ENCODE measurements around the gene ELMO1. TPM values are rescaled to one million over a fixed set of nuclear protein-coding genes. Genes with fewer than 3 reads are reported as not detected.

Gene ELMO1
- total and polyA plus RNA-seq, 2 of the 13 experiments (the other 11 are each of a cell fraction or from before 2014, with no cell fraction given), result 0.11 to 0.17 TPM

GRCh38 chr7:37031571-37032257 is 416.9 kb downstream of the ELMO1 start (continued):
- TF ChIP-seq DPF2 (CRISPR knock-in tag; IDR thresholded peaks at IDR 0.05; ENCODE audit: borderline replicate concordance, low read depth), result peak; percentile 48; the same call in 1 of the 2 replicates
- TF ChIP-seq ZNF709 (CRISPR knock-in tag; IDR thresholded peaks at IDR 0.05), result no peak
- TF ChIP-seq SALL1 (CRISPR knock-in tag; IDR thresholded peaks at IDR 0.05), result peak; percentile 54; the same call in 1 of the 2 replicates
- peak; percentile 98 for TF ChIP-seq JUND (CRISPR knock-in tag; IDR thresholded peaks at IDR 0.05)
- TF ChIP-seq TRIM24 (CRISPR knock-in tag; IDR thresholded peaks at IDR 0.05), result no peak
- peak; percentile 54; the same call in 1 of the 2 replicates for TF ChIP-seq ZFX (CRISPR knock-in tag; IDR thresholded peaks at IDR 0.05; ENCODE audit: low read depth)
- peak; percentile 50; the same call in 1 of the 2 replicates for TF ChIP-seq BCL6 (CRISPR knock-in tag; IDR thresholded peaks at IDR 0.05)
- no peak for TF ChIP-seq AFF4 (CRISPR knock-in tag; IDR thresholded peaks at IDR 0.05)
- TF ChIP-seq PHF5A (CRISPR knock-in tag; IDR thresholded peaks at IDR 0.05; ENCODE audit: low read depth, unreplicated experiment), result no peak
- TF ChIP-seq ZFP1 (CRISPR knock-in tag; IDR thresholded peaks at IDR 0.05), result peak; percentile 14; the same call in 1 of the 2 replicates
- no peak for TF ChIP-seq ZNF646 (CRISPR knock-in tag; IDR thresholded peaks at IDR 0.05)
- no peak for TF ChIP-seq HNRNPK (IDR thresholded peaks at IDR 0.05; ENCODE audit: low read depth, low read length, poor library complexity, severe bottlenecking)
- TF ChIP-seq ARNT (IDR thresholded peaks at IDR 0.05), result no peak
- TF ChIP-seq MXD1 (CRISPR knock-in tag; IDR thresholded peaks at IDR 0.05), result no peak
- TF ChIP-seq ADNP (CRISPR knock-in tag; IDR thresholded peaks at IDR 0.05), result no peak
- TF ChIP-seq ETV5 (CRISPR knock-in tag; IDR thresholded peaks at IDR 0.05; ENCODE audit: borderline replicate concordance), result peak; percentile 55; the same call in 1 of the 2 replicates
- no peak for TF ChIP-seq RFX5 (IDR thresholded peaks at IDR 0.05; ENCODE audit: low read depth, low read length)
- TF ChIP-seq MIER3 (CRISPR knock-in tag; IDR thresholded peaks at IDR 0.05; ENCODE audit: borderline replicate concordance), result no peak
- no peak for TF ChIP-seq GABPA (IDR thresholded peaks at IDR 0.05; ENCODE audit: low read depth, low read length)
- 0 out of 2 replicates have a peak, but pooled peaks have one; percentile 18 for TF ChIP-seq GABPA (CRISPR knock-in tag; IDR thresholded peaks at IDR 0.05; ENCODE audit: low read depth)
- TF ChIP-seq ERF (CRISPR knock-in tag; IDR thresholded peaks at IDR 0.05), result peak; percentile 46; the same call in 1 of the 2 replicates

Data from HepG2 (cell line).